PC-9 (cell line): Measurements from ENCODE around the gene SFI1. TPM values are rescaled to one million over a fixed set of nuclear protein-coding genes. Genes with fewer than 3 reads are reported as not detected.

ENCODE experiments used
- BruUV-seq: library from RNA; stranded (reverse); fragments of 400-500 nt; replicated peaks from 2 replicates; lab custom pipeline; 2021; lab: Mats Ljungman, UMichigan
- CTCF ChIA-PET: fragments of 300-600 bp; sonication (Branson Sonifier 250); formaldehyde crosslinking; loops from one replicate; lab custom pipeline; 2022; ENCODE audit warnings: antibody characterized with exemption; lab: Charles Lee
- POLR2A ChIA-PET: fragments of 300-600 bp; sonication (Branson Sonifier 250); formaldehyde crosslinking; loops from one replicate; lab custom pipeline; 2022; ENCODE audit warnings: antibody characterized with exemption; ENCODE audit not compliant: unreplicated experiment; lab: Charles Lee
- DNase-seq, 2 experiments: peaks; one replicate each; pipeline versions ENCODE4 v3.0.0 to v3.0.0-alpha.2; 2015 to 2022; ENCODE audit warnings: mixed read lengths in 1 of 2
- H2AFZ ChIP-seq: fragments of 200-600 bp; sonication (generic); 2 replicates; pipeline ENCODE4 v1.8.1; 2017; ENCODE audit warnings: antibody characterized with exemption
- H3F3A ChIP-seq: fragments of 200-600 bp; sonication (generic); 2 replicates; pipeline ENCODE4 v1.8.1; 2017; ENCODE audit warnings: antibody characterized with exemption, mild to moderate bottlenecking, low read depth; ENCODE audit not compliant: insufficient read depth
- H3K27ac ChIP-seq: fragments of 200-600 bp; sonication (generic); 2 replicates; pipeline ENCODE4 v1.6.1; 2016; ENCODE audit warnings: mixed run types
- H3K27me3 ChIP-seq: fragments of 200-600 bp; sonication (generic); 2 replicates; pipeline ENCODE4 v1.6.1; 2016; ENCODE audit warnings: low read depth, mixed run types; ENCODE audit not compliant: insufficient read depth
- H3K36me3 ChIP-seq: fragments of 200-600 bp; sonication (generic); 2 replicates; pipeline ENCODE4 v1.6.1; 2016; ENCODE audit warnings: low read depth, mixed run types
- H3K4me1 ChIP-seq: fragments of 200-600 bp; sonication (generic); replicated peaks from 2 replicates; pipeline ENCODE4 v1.6.1; 2016; ENCODE audit warnings: mixed run types; ENCODE audit not compliant: insufficient read depth
- H3K4me2 ChIP-seq: fragments of 200-600 bp; sonication (generic); 2 replicates; pipeline ENCODE4 v1.6.1; 2017; ENCODE audit warnings: mixed run types
- H3K4me3 ChIP-seq: fragments of 200-600 bp; sonication (generic); 2 replicates; pipeline ENCODE4 v1.6.1; 2016; ENCODE audit warnings: mixed run types
- H3K79me2 ChIP-seq: fragments of 200-600 bp; sonication (generic); 2 replicates; pipeline ENCODE4 v1.6.1; 2017; ENCODE audit warnings: low read depth, mixed run types
- H3K9me2 ChIP-seq: fragments of 200-600 bp; sonication (generic); 2 replicates; pipeline ENCODE4 v1.8.1; 2017; ENCODE audit warnings: mild to moderate bottlenecking; ENCODE audit not compliant: insufficient read depth
- H3K9me3 ChIP-seq: fragments of 200-600 bp; sonication (generic); 2 replicates; pipeline ENCODE4 v1.8.1; 2016; ENCODE audit warnings: low read depth; ENCODE audit not compliant: insufficient read depth
- H4K20me1 ChIP-seq: fragments of 200-600 bp; sonication (generic); 2 replicates; pipeline ENCODE4 v1.8.1; 2017; ENCODE audit not compliant: insufficient read depth
- CTCF ChIP-seq: fragments of 200-600 bp; sonication (generic); conservative IDR thresholded peaks from 2 replicates; pipeline ENCODE4 v1.6.1; 2017; ENCODE audit warnings: mixed run types, antibody characterized with exemption, mild to moderate bottlenecking, moderate library complexity
- EZH2 ChIP-seq: fragments of 200-600 bp; sonication (generic); IDR thresholded peaks from 2 replicates; pipeline ENCODE4 v1.8.0; 2017; ENCODE audit warnings: antibody characterized with exemption, low read depth
- intact Hi-C: fragments of 100-400 bp; cut with micrococcal nuclease; formaldehyde crosslinking; loops from one replicate; pipeline ENCODE4 v1.10.0; 2022; ENCODE audit not compliant: unreplicated experiment
- total RNA-seq: library from RNA; stranded (reverse); gene quantifications from 2 replicates; pipeline ENCODE4 v1.2.3, GENCODE V29; 2021

The SFI1 gene
- total RNA-seq, 1 experiment from 2014 or later: 57.9 TPM

GRCh38 chr22:31621507-31622124 lies 125.3 kb downstream of the SFI1 start:
- no TSS peak for BruUV-seq
- ChIA-PET POLR2A (no interaction called here), CTCF (no interaction called here)
- Histone ChIP-seq H3K9me3 (no peaks in the 10 kb centered on the region), H3K9me2 (no peaks in the 10 kb centered on the region), H3K36me3 (no peaks in the 10 kb centered on the region), H3K4me2 (no peak overlapping the region), H3K4me3 (no peak overlapping the region), H2AFZ (no peak overlapping the region), H4K20me1 (peaks cover 82% of the 10 kb centered on the region), H3K4me1 (no peaks in the 10 kb centered on the region), H3K27ac (no peak overlapping the region), H3K79me2 (peaks cover 41% of the 10 kb centered on the region), H3K27me3 (no peaks in the 10 kb centered on the region), H3F3A (peaks cover 23% of the 10 kb centered on the region)
- no peak for TF ChIP-seq CTCF
- no peak for TF ChIP-seq EZH2
- DNase-seq: no peak
- intact Hi-C loops: no loop called here

GRCh38 chr22:31622980-31623379 lies 126.6 kb downstream of the SFI1 start:
- Histone ChIP-seq H3F3A (peaks cover 19% of the 10 kb centered on the region), H3K27me3 (no peaks in the 10 kb centered on the region), H4K20me1 (peaks cover 85% of the 10 kb centered on the region), H3K27ac (no peak overlapping the region), H3K9me2 (no peaks in the 10 kb centered on the region), H3K4me3 (no peak overlapping the region), H3K4me1 (no peaks in the 10 kb centered on the region), H3K36me3 (no peaks in the 10 kb centered on the region), H3K4me2 (no peak overlapping the region), H2AFZ (no peak overlapping the region), H3K79me2 (peaks cover 55% of the 10 kb centered on the region), H3K9me3 (no peaks in the 10 kb centered on the region)
- intact Hi-C loops: no loop called here
- BruUV-seq: no TSS peak
- TF ChIP-seq EZH2: no peak
- no peak for TF ChIP-seq CTCF
- no peak for DNase-seq
- POLR2A ChIA-PET: no interaction called here
- CTCF ChIA-PET: interaction anchor here (0.6 kb wide), 1 partner anchor 150 kb away, joined by 6 read pairs; no protein-coding TSS in a partner anchor

- H3K36me3 ChIP-seq: no peaks in the 10 kb centered on the region
- H3K27me3 ChIP-seq: no peaks in the 10 kb centered on the region
- DNase-seq: no peak
- H3K9me2 ChIP-seq: no peaks in the 10 kb centered on the region
- H3K4me2 ChIP-seq: no peak overlapping the region
- H4K20me1 ChIP-seq: peaks cover 92% of the 10 kb centered on the region
- CTCF ChIA-PET: interaction anchor here (0.6 to 1.0 kb wide), 2 partner anchors 151 to 347 kb away, joined by 3 to 6 read pairs; no protein-coding TSS in a partner anchor
- H3K4me3 ChIP-seq: no peak overlapping the region
- no TSS peak for BruUV-seq
- H3K4me1 ChIP-seq: peaks cover 6% of the 10 kb centered on the region; the same call in 1 of the 2 replicates
- H3K79me2 ChIP-seq: peaks cover 62% of the 10 kb centered on the region
- POLR2A ChIA-PET: no interaction called here
- no peak overlapping the region for H3K27ac ChIP-seq
- intact Hi-C loops: no loop called here
- no peaks in the 10 kb centered on the region for H3K9me3 ChIP-seq
- no peak for TF ChIP-seq CTCF
- no peak for TF ChIP-seq EZH2
- peaks cover 15% of the 10 kb centered on the region for H3F3A ChIP-seq
- no peak overlapping the region for H2AFZ ChIP-seq
Observed at GRCh38 chr22:31623592-31624304, 127.4 kb downstream of the SFI1 start.
